Liver (tissue), 9 donors: ENCODE results near the gene SYNDIG1. TPM values are rescaled to one million over a fixed set of nuclear protein-coding genes. Genes with fewer than 3 reads are reported as not detected.

Experiments
- DNase-seq: peaks from one replicate; pipeline ENCODE4 v3.0.0-alpha.2; 2017; ENCODE audit warnings: low spot score
- H3K27ac ChIP-seq, 2 donors: one replicate each; pipeline ENCODE4 v1.7.0; 2013; ENCODE audit warnings: inconsistent platforms in 2 of 2, low read length in 2 of 2, control low read depth in 1 of 2, low read depth in 1 of 2, mild to moderate bottlenecking in 1 of 2
- H3K27me3 ChIP-seq, 4 donors: one replicate each; pipeline versions ENCODE4 v1.6.1 to v1.7.0; 2013; ENCODE audit warnings: low read length in 3 of 4, inconsistent platforms in 1 of 4, mild to moderate bottlenecking in 1 of 4, moderate library complexity in 1 of 4; ENCODE audit not compliant: control insufficient read depth in 4 of 4, insufficient read depth in 4 of 4
- H3K36me3 ChIP-seq, 4 donors: one replicate each; pipeline versions ENCODE4 v1.6.1 to v1.7.0; 2013; ENCODE audit warnings: low read length in 3 of 4, mild to moderate bottlenecking in 3 of 4, low read depth in 1 of 4, moderate library complexity in 1 of 4; ENCODE audit not compliant: control insufficient read depth in 4 of 4, insufficient read depth in 3 of 4
- H3K4me1 ChIP-seq, 4 donors: one replicate each; pipeline versions ENCODE4 v1.6.1 to v1.7.0; 2013; ENCODE audit warnings: low read length in 3 of 4, mild to moderate bottlenecking in 3 of 4, moderate library complexity in 1 of 4; ENCODE audit not compliant: control insufficient read depth in 4 of 4, insufficient read depth in 4 of 4
- H3K4me3 ChIP-seq, 3 donors: one replicate each; pipeline versions ENCODE4 v1.6.1 to v1.7.0; 2013; ENCODE audit warnings: low read length in 3 of 3, control low read depth in 1 of 3, low read depth in 1 of 3, mild to moderate bottlenecking in 1 of 3
- H3K9ac ChIP-seq, 2 donors: one replicate each; pipeline ENCODE4 v1.7.0; 2013; ENCODE audit warnings: low read length in 2 of 2, mild to moderate bottlenecking in 2 of 2, moderate library complexity in 2 of 2, control low read depth in 1 of 2, low read depth in 1 of 2
- H3K9me3 ChIP-seq, 4 donors: one replicate each; pipeline versions ENCODE4 v1.6.1 to v1.7.0; 2013; ENCODE audit warnings: low read length in 3 of 4; ENCODE audit not compliant: control insufficient read depth in 4 of 4
- ATF3 ChIP-seq: IDR thresholded peaks from 2 replicates; pipeline ENCODE4 v1.6.1; 2016; ENCODE audit warnings: antibody characterized with exemption
- FOXA2 ChIP-seq: IDR thresholded peaks from 2 replicates; pipeline ENCODE4 v1.6.1; 2016; ENCODE audit warnings: antibody characterized with exemption
- GABPA ChIP-seq, 2 donors: IDR thresholded peaks in 1 of 2; conservative IDR thresholded peaks in 1 of 2; 2 replicates each; pipeline ENCODE4 v1.6.1; 2016; ENCODE audit warnings: antibody characterized with exemption in 2 of 2, mild to moderate bottlenecking in 1 of 2, moderate library complexity in 1 of 2
- HNF4G ChIP-seq: IDR thresholded peaks from 2 replicates; pipeline ENCODE4 v1.6.1; 2016; ENCODE audit warnings: antibody characterized with exemption
- NR2F2 ChIP-seq: IDR thresholded peaks from 2 replicates; pipeline ENCODE4 v1.6.1; 2016; ENCODE audit warnings: antibody characterized with exemption
- REST ChIP-seq: IDR thresholded peaks from 2 replicates; pipeline ENCODE4 v1.6.1; 2016; ENCODE audit warnings: antibody characterized with exemption, mild to moderate bottlenecking
- RXRA ChIP-seq, 2 donors: IDR thresholded peaks; 2 replicates each; pipeline ENCODE4 v1.6.1; 2017 to 2018; ENCODE audit warnings: antibody characterized with exemption in 2 of 2, mild to moderate bottlenecking in 1 of 2
- TAF1 ChIP-seq: conservative IDR thresholded peaks from 2 replicates; pipeline ENCODE4 v1.6.1; 2016; ENCODE audit warnings: antibody characterized with exemption, mild to moderate bottlenecking
- ZBTB33 ChIP-seq: IDR thresholded peaks from 2 replicates; pipeline ENCODE4 v1.6.1; 2016; ENCODE audit warnings: antibody characterized with exemption
- WGBS: extraction: QIAGEN DNeasy Blood & Tissue Kit; methylation state at CpG from one replicate; pipeline ENCODE4 v1.1.7; 2013; 5-methylcytosine and 5-hydroxymethylcytosine counted together
- polyA plus RNA-seq, 2 donors: library from polyadenylated mRNA; stranded (reverse) in 1 of 2; unstranded in 1 of 2; fragments of 200-250 nt in 1 of 2; fragments of >200 nt in 1 of 2; fragmentation: Nextera tagmentation in 1 of 2; extraction: Ambion mirVana in 1 of 2; gene quantifications; one replicate each; pipeline versions ENCODE4 v1.2.1 to v1.2.3, GENCODE V29; 2013 to 2015
- total RNA-seq, 2 donors: library from RNA; depleted of rRNA; stranded (reverse); fragments of >200 nt; gene quantifications; one replicate each; pipeline ENCODE4 v1.2.3, GENCODE V29; 2014
- TF ChIP-seq, protein P1 (sequence below): fragments of 150-350 bp; IDR thresholded peaks from 2 replicates; pipeline ENCODE4 v1.5.1; 2017; ENCODE audit warnings: improper control_type of control experiment, low read depth, low read length; ENCODE audit not compliant: missing input control
- TF ChIP-seq, protein P2 (sequence below): IDR thresholded peaks from 2 replicates; pipeline ENCODE4 v1.6.1; 2016; ENCODE audit warnings: antibody characterized with exemption
- donor health status: healthy.
- donor health status: healthy.
- donor health status: healthy.
- donor health status: healthy.
- donor health status: healthy.

SYNDIG1 gene
- total and polyA plus RNA-seq, 4 donors, result 0.05 to 0.08 TPM; not detected in 2

- no peaks in the 10 kb centered on the region for H3K36me3 ChIP-seq
- H3K9me3 ChIP-seq, result no peaks in the 10 kb centered on the region
- no peak overlapping the region for H3K27ac ChIP-seq
- DNase-seq, result no peak
- WGBS, result 66% methylated on average over 15 of the region's 15 CpGs
- H3K27me3 ChIP-seq, result peaks cover 0 to 4% (median 1%) of the 10 kb centered on the region in 4 donors
- no peaks in the 10 kb centered on the region for H3K4me1 ChIP-seq
- no peak overlapping the region for H3K9ac ChIP-seq
- no peak for TF ChIP-seq REST
- no peak for TF ChIP-seq ZBTB33
- no peak for TF ChIP-seq RXRA (IDR thresholded peaks at IDR 0.05)
- TF ChIP-seq HNF4G, result no peak
- no peak for TF ChIP-seq GABPA (IDR thresholded peaks at IDR 0.05 in 1 of 2, conservative IDR thresholded peaks at IDR 0.05 in 1 of 2)
- TF ChIP-seq, protein P1, sequence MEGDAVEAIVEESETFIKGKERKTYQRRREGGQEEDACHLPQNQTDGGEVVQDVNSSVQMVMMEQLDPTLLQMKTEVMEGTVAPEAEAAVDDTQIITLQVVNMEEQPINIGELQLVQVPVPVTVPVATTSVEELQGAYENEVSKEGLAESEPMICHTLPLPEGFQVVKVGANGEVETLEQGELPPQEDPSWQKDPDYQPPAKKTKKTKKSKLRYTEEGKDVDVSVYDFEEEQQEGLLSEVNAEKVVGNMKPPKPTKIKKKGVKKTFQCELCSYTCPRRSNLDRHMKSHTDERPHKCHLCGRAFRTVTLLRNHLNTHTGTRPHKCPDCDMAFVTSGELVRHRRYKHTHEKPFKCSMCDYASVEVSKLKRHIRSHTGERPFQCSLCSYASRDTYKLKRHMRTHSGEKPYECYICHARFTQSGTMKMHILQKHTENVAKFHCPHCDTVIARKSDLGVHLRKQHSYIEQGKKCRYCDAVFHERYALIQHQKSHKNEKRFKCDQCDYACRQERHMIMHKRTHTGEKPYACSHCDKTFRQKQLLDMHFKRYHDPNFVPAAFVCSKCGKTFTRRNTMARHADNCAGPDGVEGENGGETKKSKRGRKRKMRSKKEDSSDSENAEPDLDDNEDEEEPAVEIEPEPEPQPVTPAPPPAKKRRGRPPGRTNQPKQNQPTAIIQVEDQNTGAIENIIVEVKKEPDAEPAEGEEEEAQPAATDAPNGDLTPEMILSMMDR, result no peak
- H3K4me3 ChIP-seq, result no peak overlapping the region
These were observed 32.5 kb downstream of the SYNDIG1 start for GRCh38 chr20:24501764-24502556.

- Histone ChIP-seq H3K4me1 (no peaks in the 10 kb centered on the region), H3K36me3 (no peaks in the 10 kb centered on the region), H3K27ac (no peak overlapping the region), H3K9me3 (no peaks in the 10 kb centered on the region), H3K9ac (no peak overlapping the region), H3K4me3 (no peak overlapping the region), H3K27me3 (peaks cover 0 to 4% (median 1%) of the 10 kb centered on the region in 4 donors)
- TF ChIP-seq NR2F2, result no peak
- no peak for TF ChIP-seq ATF3
- TF ChIP-seq FOXA2, result no peak
- TF ChIP-seq, protein P2, sequence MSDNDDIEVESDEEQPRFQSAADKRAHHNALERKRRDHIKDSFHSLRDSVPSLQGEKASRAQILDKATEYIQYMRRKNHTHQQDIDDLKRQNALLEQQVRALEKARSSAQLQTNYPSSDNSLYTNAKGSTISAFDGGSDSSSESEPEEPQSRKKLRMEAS, result no peak
- TF ChIP-seq TAF1, result no peak
- TF ChIP-seq GABPA (IDR thresholded peaks at IDR 0.05 in 1 of 2, conservative IDR thresholded peaks at IDR 0.05 in 1 of 2), result no peak
- DNase-seq, result no peak
- WGBS, result 64% methylated on average over 5 of the region's 5 CpGs
These were observed 33.2 kb downstream of the SYNDIG1 start for GRCh38 chr20:24502661-24503060.
